A549 (cell line): ENCODE data around the gene EFNA5. TPM values are rescaled to one million over a fixed set of nuclear protein-coding genes. Genes with fewer than 3 reads are reported as not detected.
A peak's percentile ranks its signal among the peaks of the same experiment; 100 is the strongest.

ENCODE experiments used
- ATAC-seq, 2 experiments: fragments of 200-7000 bp in 1 of 2; fragments of >200 bp in 1 of 2; cut with Nextera tagmentation in 1 of 2; cut with Tn5 transposase in 1 of 2; 3 replicates each; pipeline versions ENCODE4 v1.8.0 to v1.9.1; 2018 to 2020; ENCODE audit warnings: mild to moderate bottlenecking in 1 of 2, moderate library complexity in 1 of 2
- CTCF ChIA-PET: fragments of 300-600 bp; sonication (Branson Sonifier 250); formaldehyde crosslinking; extraction: SDS; loops from one replicate; lab custom pipeline; 2021; ENCODE audit warnings: antibody characterized with exemption, inconsistent platforms; lab: Yijun Ruan, JAX
- POLR2A ChIA-PET: fragments of 350-600 bp; formaldehyde crosslinking; extraction: SDS; loops from one replicate; lab custom pipeline; 2021; ENCODE audit warnings: antibody characterized with exemption, inconsistent platforms; lab: Yijun Ruan, JAX
- DNase-seq, 2 experiments: peaks; one replicate each; pipeline versions ENCODE4 v3.0.0 to v3.0.0-alpha.2; 2011 to 2016; ENCODE audit warnings: low read depth in 1 of 2, low spot score in 1 of 2
- FAIRE-seq: peaks from 2 replicates; lab custom pipeline; 2011; peaks lifted over from hg19 to GRCh38; lab: Jason Lieb, UNC
- H3K27ac ChIP-seq, 2 experiments: fragments of >200 bp; sonication (Bioruptor Twin); formaldehyde crosslinking; 3 replicates each; pipeline ENCODE4 v1.5.1; 2016 to 2017
- H3K4me1 ChIP-seq: fragments of >200 bp; sonication (Bioruptor Twin); formaldehyde crosslinking; 3 replicates; pipeline ENCODE4 v1.6.1; 2016
- H3K4me2 ChIP-seq: fragments of >200 bp; sonication (Bioruptor Twin); formaldehyde crosslinking; 3 replicates; pipeline ENCODE4 v1.6.1; 2016
- H3K4me3 ChIP-seq: fragments of >200 bp; sonication (Bioruptor Twin); formaldehyde crosslinking; 3 replicates; pipeline ENCODE4 v1.5.1; 2016
- H3K9me3 ChIP-seq: fragments of >200 bp; sonication (Bioruptor Twin); formaldehyde crosslinking; 3 replicates; pipeline ENCODE4 v1.6.1; 2016
- CEBPB ChIP-seq, 2 experiments: fragments of >200 bp in 1 of 2; sonication (Bioruptor Twin) in 1 of 2; formaldehyde crosslinking in 1 of 2; IDR thresholded peaks; 2 replicates each; pipeline ENCODE4 v1.6.1; 2012 to 2016
- CHD4 ChIP-seq: fragments of 200-600 bp; sonication (generic); IDR thresholded peaks from 2 replicates; pipeline ENCODE4 v1.6.1; 2016; ENCODE audit warnings: antibody characterized with exemption, mild to moderate bottlenecking, borderline replicate concordance
- EHF ChIP-seq: fragments of 250-450 bp; sonication (Bioruptor Pico); IDR thresholded peaks from 2 replicates; pipeline ENCODE4 v1.5.0; 2020; ENCODE audit warnings: mild to moderate bottlenecking
- EP300 ChIP-seq, 2 experiments: fragments of >200 bp; sonication (Bioruptor Twin); formaldehyde crosslinking; IDR thresholded peaks; 2 replicates in 1 of 2; 3 replicates in 1 of 2; pipeline ENCODE4 v1.6.1; 2016 to 2017
- FOSL2 ChIP-seq, 2 experiments: fragments of 450-650 bp in 1 of 2; fragments of >200 bp in 1 of 2; sonication (Bioruptor Twin) in 1 of 2; formaldehyde crosslinking; IDR thresholded peaks; 2 replicates each; pipeline versions ENCODE4 v1.5.0 to v1.6.1; 2016 to 2020; ENCODE audit warnings: mild to moderate bottlenecking in 1 of 2, moderate library complexity in 1 of 2
- FOXS1 ChIP-seq: fragments of 250-450 bp; sonication (Bioruptor Pico); IDR thresholded peaks from 2 replicates; pipeline ENCODE4 v1.5.0; 2020; ENCODE audit warnings: mild to moderate bottlenecking, moderate library complexity
- GATA3 ChIP-seq: IDR thresholded peaks from 2 replicates; pipeline ENCODE4 v1.6.1; 2012; ENCODE audit warnings: borderline replicate concordance
- HOXA7 ChIP-seq: fragments of 250-450 bp; sonication (Bioruptor Pico); IDR thresholded peaks from 2 replicates; pipeline ENCODE4 v1.5.0; 2020; ENCODE audit warnings: mild to moderate bottlenecking, moderate library complexity
- HOXB5 ChIP-seq: fragments of 250-450 bp; sonication (Bioruptor Pico); IDR thresholded peaks from 2 replicates; pipeline ENCODE4 v1.5.0; 2020; ENCODE audit warnings: mild to moderate bottlenecking, moderate library complexity
- JUN ChIP-seq, 2 experiments: fragments of >200 bp; sonication (Bioruptor Twin); formaldehyde crosslinking; IDR thresholded peaks; 2 replicates in 1 of 2; 3 replicates in 1 of 2; pipeline ENCODE4 v1.6.1; 2016 to 2017
- MAFK ChIP-seq: fragments of 450-650 bp; IDR thresholded peaks from 2 replicates; pipeline ENCODE4 v1.6.1; 2014; ENCODE audit not compliant: partially characterized antibody
- NFE2L2 ChIP-seq: fragments of 150-350 bp; conservative IDR thresholded peaks from 2 replicates; pipeline ENCODE4 v1.6.1; 2014; ENCODE audit warnings: low read length
- POLR2A ChIP-seq: IDR thresholded peaks from 2 replicates; pipeline ENCODE4 v1.6.1; 2012; ENCODE audit warnings: mild to moderate bottlenecking, low read length
- RAD21 ChIP-seq, 2 experiments: fragments of >200 bp in 1 of 2; sonication (Bioruptor Twin) in 1 of 2; formaldehyde crosslinking in 1 of 2; IDR thresholded peaks in 1 of 2; conservative IDR thresholded peaks in 1 of 2; 2 replicates in 1 of 2; 3 replicates in 1 of 2; pipeline ENCODE4 v1.6.1; 2012 to 2018; ENCODE audit warnings: inconsistent platforms in 1 of 2
- RARB ChIP-seq: fragments of 250-450 bp; sonication (Bioruptor Pico); IDR thresholded peaks from 2 replicates; pipeline ENCODE4 v1.8.0; 2021; ENCODE audit warnings: mild to moderate bottlenecking, moderate library complexity
- TFCP2L1 ChIP-seq: fragments of 250-450 bp; sonication (Bioruptor Pico); IDR thresholded peaks from 2 replicates; pipeline ENCODE4 v1.5.0; 2021; ENCODE audit warnings: mild to moderate bottlenecking
- ZC3H11A ChIP-seq: fragments of 450-650 bp; IDR thresholded peaks from 2 replicates; pipeline ENCODE4 v1.6.1; 2014; ENCODE audit warnings: antibody characterized with exemption, mild to moderate bottlenecking
- ZFP36 ChIP-seq: fragments of 450-650 bp; IDR thresholded peaks from 2 replicates; pipeline ENCODE4 v1.6.1; 2014; ENCODE audit warnings: borderline replicate concordance; ENCODE audit not compliant: partially characterized antibody
- ZSCAN20 ChIP-seq: fragments of 250-450 bp; sonication (Bioruptor Pico); IDR thresholded peaks from 2 replicates; pipeline ENCODE4 v1.8.0; 2022; ENCODE audit warnings: mild to moderate bottlenecking, moderate library complexity
- WGBS: methylation state at CpG from one replicate; pipeline ENCODE4 v1.1.6; 2017; ENCODE audit errors: missing lambda C conversion rate; 5-methylcytosine and 5-hydroxymethylcytosine counted together
- polyA plus RNA-seq, 4 experiments: library from polyadenylated mRNA; depleted of rRNA in 3 of 4; stranded (reverse); fragments of >200 nt; fragmentation: RNase III in 1 of 4; extraction: RNeasy Plus Mini Kit Qiagen cat#74134 plus additional on column Dnase treatment in 1 of 4; gene quantifications; 2 replicates in 3 of 4; 3 replicates in 1 of 4; pipeline ENCODE4 v1.2.3, GENCODE V29; 2011 to 2017
- TF ChIP-seq, protein P1 (sequence below): fragments of >200 bp; sonication (Bioruptor Twin); formaldehyde crosslinking; IDR thresholded peaks from 3 replicates; pipeline ENCODE4 v1.6.1; 2016
- TF ChIP-seq, protein P2 (sequence below): IDR thresholded peaks from 2 replicates; pipeline ENCODE4 v1.6.1; 2012
- TF ChIP-seq, protein P3 (sequence below): fragments of 450-650 bp; IDR thresholded peaks from 2 replicates; pipeline ENCODE4 v1.6.1; 2014; ENCODE audit warnings: antibody characterized with exemption
- TF ChIP-seq, protein P4 (sequence below): fragments of >200 bp; sonication (Bioruptor Twin); formaldehyde crosslinking; IDR thresholded peaks from 3 replicates; pipeline ENCODE4 v1.5.1; 2016
- TF ChIP-seq, protein P5 (sequence below): IDR thresholded peaks from 2 replicates; pipeline ENCODE4 v1.6.1; 2012; ENCODE audit warnings: low read depth, borderline replicate concordance

Gene EFNA5
- polyA plus RNA-seq, 2 of the 4 experiments (the other 2 are of a cell fraction), result 8.5 to 20.7 TPM

DNA sequence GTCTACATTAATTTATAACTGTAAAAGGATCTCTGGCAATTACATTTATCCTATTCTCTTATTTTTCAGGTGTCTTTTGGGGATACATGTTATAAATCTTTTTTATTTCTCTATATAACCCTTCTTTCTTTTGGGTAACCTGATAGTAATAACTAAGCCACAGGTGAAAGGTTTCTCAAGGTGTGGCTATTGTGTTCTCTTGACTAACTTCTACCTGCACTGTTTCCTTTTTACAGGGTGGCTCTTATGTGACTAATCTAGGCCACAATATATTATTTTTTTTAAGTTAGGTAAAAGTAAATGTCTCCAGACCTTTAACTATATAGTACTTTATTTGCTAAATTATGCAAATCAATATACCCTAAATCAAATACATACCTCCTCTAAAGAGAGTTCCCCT lies 193.2 kb downstream of the EFNA5 start:
- ATAC-seq (no peak), FAIRE-seq (peak; percentile 13), DNase-seq (no peak)
- Histone ChIP-seq H3K4me3 (no peak overlapping the region), H3K27ac (peak overlapping the region; percentile 60 to 69; a peak in 4 of 6 replicates), H3K4me2 (peak overlapping the region; percentile 60; the same call in 2 of the 3 replicates), H3K4me1 (peaks cover 88% of the 10 kb centered on the region), H3K9me3 (no peaks in the 10 kb centered on the region)
- TF ChIP-seq, protein P1, sequence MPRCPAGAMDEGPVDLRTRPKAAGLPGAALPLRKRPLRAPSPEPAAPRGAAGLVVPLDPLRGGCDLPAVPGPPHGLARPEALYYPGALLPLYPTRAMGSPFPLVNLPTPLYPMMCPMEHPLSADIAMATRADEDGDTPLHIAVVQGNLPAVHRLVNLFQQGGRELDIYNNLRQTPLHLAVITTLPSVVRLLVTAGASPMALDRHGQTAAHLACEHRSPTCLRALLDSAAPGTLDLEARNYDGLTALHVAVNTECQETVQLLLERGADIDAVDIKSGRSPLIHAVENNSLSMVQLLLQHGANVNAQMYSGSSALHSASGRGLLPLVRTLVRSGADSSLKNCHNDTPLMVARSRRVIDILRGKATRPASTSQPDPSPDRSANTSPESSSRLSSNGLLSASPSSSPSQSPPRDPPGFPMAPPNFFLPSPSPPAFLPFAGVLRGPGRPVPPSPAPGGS, result no peak
- TF ChIP-seq ZFP36, result no peak
- no peak for TF ChIP-seq RARB (CRISPR knock-in tag)
- ChIA-PET CTCF (interaction anchor here (1.3 kb wide), 1 partner anchor 53 kb away, joined by 3 read pairs; no protein-coding TSS in a partner anchor), POLR2A (no interaction called here)

DNA sequence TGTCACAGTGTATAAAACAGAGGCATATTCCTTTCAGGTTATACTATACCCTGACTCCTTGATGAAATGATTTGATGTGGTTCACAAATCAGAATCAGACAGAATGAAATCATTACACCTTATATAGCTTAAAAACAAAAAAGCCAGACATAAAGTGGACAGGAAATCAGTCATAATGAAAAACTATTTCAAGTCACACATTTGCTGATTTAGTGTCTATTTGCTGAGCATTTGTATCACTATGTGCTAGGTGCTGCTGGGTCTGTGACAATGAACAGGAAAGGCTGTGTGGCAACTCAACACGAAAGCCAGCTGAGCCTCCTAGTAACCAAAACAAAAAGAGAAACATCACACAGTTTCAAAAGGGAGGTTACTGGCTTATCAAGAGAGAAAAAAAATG lies 194.0 kb downstream of the EFNA5 start:
- Histone ChIP-seq H3K4me3 (no peak overlapping the region), H3K9me3 (no peaks in the 10 kb centered on the region), H3K4me1 (peaks cover 85% of the 10 kb centered on the region), H3K27ac (peak overlapping the region; percentile 66 to 69), H3K4me2 (peak overlapping the region; percentile 60)
- FAIRE-seq, result no peak
- CTCF ChIA-PET, result interaction anchor here (0.9 to 1.3 kb wide), 4 partner anchors 19 to 95 kb away, joined by 3 to 8 read pairs (median 3); no protein-coding TSS in a partner anchor
- ATAC-seq, result peak; percentile 57 to 60; a peak in 3 of 6 replicates
- WGBS, result 3% methylated on average over 1 of the region's 1 CpG
- DNase-seq, result peak in 1 of 2 experiments; percentile 71
- POLR2A ChIA-PET, result no interaction called here
- TF ChIP-seq RAD21 (conservative IDR thresholded peaks at IDR 0.05 in 1 of 2, IDR thresholded peaks at IDR 0.05 in 1 of 2) (no peak), POLR2A (no peak), HOXA7 (no peak), NFE2L2 (no peak), FOXS1 (CRISPR knock-in tag) (no peak), MAFK (peak; percentile 41), FOSL2 (IDR thresholded peaks at IDR 0.05) (no peak), FOSL2 (CRISPR knock-in tag; IDR thresholded peaks at IDR 0.05) (peak; percentile 50; the same call in 1 of the 2 replicates), GATA3 (no peak)
- TF ChIP-seq, protein P2, sequence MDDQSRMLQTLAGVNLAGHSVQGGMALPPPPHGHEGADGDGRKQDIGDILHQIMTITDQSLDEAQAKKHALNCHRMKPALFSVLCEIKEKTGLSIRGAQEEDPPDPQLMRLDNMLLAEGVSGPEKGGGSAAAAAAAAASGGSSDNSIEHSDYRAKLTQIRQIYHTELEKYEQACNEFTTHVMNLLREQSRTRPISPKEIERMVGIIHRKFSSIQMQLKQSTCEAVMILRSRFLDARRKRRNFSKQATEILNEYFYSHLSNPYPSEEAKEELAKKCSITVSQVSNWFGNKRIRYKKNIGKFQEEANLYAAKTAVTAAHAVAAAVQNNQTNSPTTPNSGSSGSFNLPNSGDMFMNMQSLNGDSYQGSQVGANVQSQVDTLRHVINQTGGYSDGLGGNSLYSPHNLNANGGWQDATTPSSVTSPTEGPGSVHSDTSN, result no peak
- TF ChIP-seq, protein P1, result no peak
- TF ChIP-seq, all 56 proteins: peak for 2

DNA sequence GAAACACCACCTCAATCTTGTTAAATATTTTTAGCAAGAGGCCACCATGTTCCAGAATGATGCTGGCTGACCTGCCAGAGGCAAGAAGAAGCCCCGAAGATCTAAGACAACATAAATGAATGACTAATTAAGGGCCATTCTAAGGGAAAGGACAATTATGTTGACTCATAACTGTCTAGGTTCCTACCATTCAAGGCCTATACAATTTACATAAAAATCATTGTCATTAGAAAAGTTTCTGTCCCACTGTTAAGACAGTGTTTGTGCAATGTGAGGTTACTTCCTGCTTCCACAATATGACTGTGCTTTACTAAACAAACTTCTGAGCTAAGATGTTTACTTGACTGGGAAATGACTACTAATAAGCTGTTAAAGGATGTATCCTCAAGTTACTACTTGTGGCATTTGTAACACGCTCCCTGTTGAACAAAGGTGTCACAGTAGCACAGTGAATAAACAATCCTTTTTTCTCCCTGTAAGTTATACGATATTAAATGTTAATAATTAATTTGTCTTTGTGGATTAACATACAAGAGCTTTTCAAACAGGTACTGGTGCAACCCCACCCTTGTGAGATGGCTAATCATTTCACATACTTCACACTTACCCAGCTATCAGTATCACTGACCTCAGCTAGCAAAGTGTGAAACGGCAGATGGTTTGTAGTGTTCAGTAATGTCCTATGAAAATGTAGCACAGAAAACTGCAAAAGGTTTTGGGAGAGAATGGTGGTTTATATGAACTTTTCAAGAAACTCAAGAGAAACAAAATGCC lies 195.8 kb downstream of the EFNA5 start:
- CTCF ChIA-PET, result interaction anchor here (1.0 to 1.2 kb wide), 3 partner anchors 14 to 98 kb away, joined by 3 read pairs; no protein-coding TSS in a partner anchor
- POLR2A ChIA-PET, result no interaction called here
- FAIRE-seq (peak; percentile 85), ATAC-seq (peak; percentile 57 to 64), DNase-seq (peak; percentile 7 to 83)
- peaks cover 94% of the 10 kb centered on the region for H3K4me1 ChIP-seq
- 3% methylated on average over 4 of the region's 4 CpGs for WGBS
- no peaks in the 10 kb centered on the region for H3K9me3 ChIP-seq
- peak overlapping the region; percentile 66 to 69 for H3K27ac ChIP-seq
- no peak overlapping the region; the same call in 2 of the 3 replicates for H3K4me3 ChIP-seq
- H3K4me2 ChIP-seq, result peak overlapping the region; percentile 60
- no peak for TF ChIP-seq ZC3H11A
- peak; percentile 51 to 57 for TF ChIP-seq CEBPB (IDR thresholded peaks at IDR 0.05)
- TF ChIP-seq, protein P3, sequence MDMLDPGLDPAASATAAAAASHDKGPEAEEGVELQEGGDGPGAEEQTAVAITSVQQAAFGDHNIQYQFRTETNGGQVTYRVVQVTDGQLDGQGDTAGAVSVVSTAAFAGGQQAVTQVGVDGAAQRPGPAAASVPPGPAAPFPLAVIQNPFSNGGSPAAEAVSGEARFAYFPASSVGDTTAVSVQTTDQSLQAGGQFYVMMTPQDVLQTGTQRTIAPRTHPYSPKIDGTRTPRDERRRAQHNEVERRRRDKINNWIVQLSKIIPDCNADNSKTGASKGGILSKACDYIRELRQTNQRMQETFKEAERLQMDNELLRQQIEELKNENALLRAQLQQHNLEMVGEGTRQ, result no peak
- TF ChIP-seq JUN (IDR thresholded peaks at IDR 0.05), result peak in 1 of 2 experiments; percentile 69; a peak in 3 of 5 replicates
- TF ChIP-seq, protein P4, sequence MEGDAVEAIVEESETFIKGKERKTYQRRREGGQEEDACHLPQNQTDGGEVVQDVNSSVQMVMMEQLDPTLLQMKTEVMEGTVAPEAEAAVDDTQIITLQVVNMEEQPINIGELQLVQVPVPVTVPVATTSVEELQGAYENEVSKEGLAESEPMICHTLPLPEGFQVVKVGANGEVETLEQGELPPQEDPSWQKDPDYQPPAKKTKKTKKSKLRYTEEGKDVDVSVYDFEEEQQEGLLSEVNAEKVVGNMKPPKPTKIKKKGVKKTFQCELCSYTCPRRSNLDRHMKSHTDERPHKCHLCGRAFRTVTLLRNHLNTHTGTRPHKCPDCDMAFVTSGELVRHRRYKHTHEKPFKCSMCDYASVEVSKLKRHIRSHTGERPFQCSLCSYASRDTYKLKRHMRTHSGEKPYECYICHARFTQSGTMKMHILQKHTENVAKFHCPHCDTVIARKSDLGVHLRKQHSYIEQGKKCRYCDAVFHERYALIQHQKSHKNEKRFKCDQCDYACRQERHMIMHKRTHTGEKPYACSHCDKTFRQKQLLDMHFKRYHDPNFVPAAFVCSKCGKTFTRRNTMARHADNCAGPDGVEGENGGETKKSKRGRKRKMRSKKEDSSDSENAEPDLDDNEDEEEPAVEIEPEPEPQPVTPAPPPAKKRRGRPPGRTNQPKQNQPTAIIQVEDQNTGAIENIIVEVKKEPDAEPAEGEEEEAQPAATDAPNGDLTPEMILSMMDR, result no peak
- TF ChIP-seq HOXB5 (CRISPR knock-in tag), result 0 out of 2 replicates have a peak, but pooled peaks have one; percentile 33
- TF ChIP-seq EP300 (IDR thresholded peaks at IDR 0.05), result 0 out of 5 replicates have a peak, but pooled peaks of 1 of the 2 experiments have one; percentile 22
- TF ChIP-seq FOSL2 (IDR thresholded peaks at IDR 0.05), result no peak; the same call in 1 of the 2 replicates
- peak; percentile 86 for TF ChIP-seq FOSL2 (CRISPR knock-in tag; IDR thresholded peaks at IDR 0.05)
- TF ChIP-seq TFCP2L1 (CRISPR knock-in tag), result 0 out of 2 replicates have a peak, but pooled peaks have one; percentile 56
- TF ChIP-seq RAD21 (conservative IDR thresholded peaks at IDR 0.05 in 1 of 2, IDR thresholded peaks at IDR 0.05 in 1 of 2), result peak in 1 of 2 experiments; percentile 3; a peak in 1 of 5 replicates
- peak; percentile 37; the same call in 1 of the 2 replicates for TF ChIP-seq ZSCAN20
- TF ChIP-seq EHF (CRISPR knock-in tag), result 0 out of 2 replicates have a peak, but pooled peaks have one; percentile 38
- TF ChIP-seq CHD4, result no peak
- TF ChIP-seq GATA3, result peak; percentile 54; the same call in 1 of the 2 replicates
- TF ChIP-seq, protein P5, sequence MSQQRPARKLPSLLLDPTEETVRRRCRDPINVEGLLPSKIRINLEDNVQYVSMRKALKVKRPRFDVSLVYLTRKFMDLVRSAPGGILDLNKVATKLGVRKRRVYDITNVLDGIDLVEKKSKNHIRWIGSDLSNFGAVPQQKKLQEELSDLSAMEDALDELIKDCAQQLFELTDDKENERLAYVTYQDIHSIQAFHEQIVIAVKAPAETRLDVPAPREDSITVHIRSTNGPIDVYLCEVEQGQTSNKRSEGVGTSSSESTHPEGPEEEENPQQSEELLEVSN, result peak; percentile 31; the same call in 1 of the 2 replicates
